Naive B cell (primary cell): Measurements from ENCODE around the gene MEGF10. TPM values are rescaled to one million over a fixed set of nuclear protein-coding genes. Genes with fewer than 3 reads are reported as not detected.

Experiments
- ATAC-seq, 2 donors: fragments of 150-1000 bp; cut with Tn5 transposase; 2 replicates each; pipeline ENCODE4 v1.10.0; 2021; ENCODE audit warnings: low read depth in 2 of 2, mild to moderate bottlenecking in 2 of 2, moderate library complexity in 2 of 2
- DNase-seq: peaks from one replicate; pipeline ENCODE4 v3.0.0; 2022
- H3K27ac Mint-ChIP-seq, 6 donors: one replicate each; pipeline ENCODE4 v1.8.0; 2020 to 2022; ENCODE audit warnings: mild to moderate bottlenecking in 6 of 6, mixed read lengths in 6 of 6, moderate library complexity in 5 of 6, inconsistent platforms in 2 of 6
- H3K27me3 Mint-ChIP-seq, 3 donors: one replicate each; pipeline ENCODE4 v1.8.0; 2021 to 2022; ENCODE audit warnings: mixed read lengths in 3 of 3, mild to moderate bottlenecking in 1 of 3
- H3K36me3 Mint-ChIP-seq, 2 donors: one replicate each; pipeline ENCODE4 v1.8.0; 2020 to 2022; ENCODE audit warnings: mixed read lengths in 2 of 2, inconsistent platforms in 1 of 2, mild to moderate bottlenecking in 1 of 2
- H3K4me1 Mint-ChIP-seq, 3 donors: one replicate each; pipeline ENCODE4 v1.8.0; 2020 to 2022; ENCODE audit warnings: mixed read lengths in 3 of 3, inconsistent platforms in 1 of 3, mild to moderate bottlenecking in 1 of 3, moderate library complexity in 1 of 3
- H3K4me3 Mint-ChIP-seq, 8 donors: one replicate each; pipeline ENCODE4 v1.8.0; 2020 to 2022; ENCODE audit warnings: mild to moderate bottlenecking in 8 of 8, mixed read lengths in 8 of 8, moderate library complexity in 8 of 8, inconsistent platforms in 2 of 8
- H3K9me3 Mint-ChIP-seq, 7 donors: one replicate each; pipeline ENCODE4 v1.8.0; 2020 to 2022; ENCODE audit warnings: mixed read lengths in 7 of 7, mild to moderate bottlenecking in 5 of 7, inconsistent platforms in 2 of 7, moderate library complexity in 1 of 7
- polyA plus RNA-seq, 6 donors: library from polyadenylated mRNA; unstranded; fragments of 300-500 nt; fragmentation: Illumina TruSeq; gene quantifications; one replicate each; pipeline ENCODE4 v1.2.3, GENCODE V29; 2021; ENCODE audit warnings: low read depth in 6 of 6

MEGF10 gene
- polyA plus RNA-seq, 6 donors from 2014 or later: 0.03 TPM; not detected in 5

DNA sequence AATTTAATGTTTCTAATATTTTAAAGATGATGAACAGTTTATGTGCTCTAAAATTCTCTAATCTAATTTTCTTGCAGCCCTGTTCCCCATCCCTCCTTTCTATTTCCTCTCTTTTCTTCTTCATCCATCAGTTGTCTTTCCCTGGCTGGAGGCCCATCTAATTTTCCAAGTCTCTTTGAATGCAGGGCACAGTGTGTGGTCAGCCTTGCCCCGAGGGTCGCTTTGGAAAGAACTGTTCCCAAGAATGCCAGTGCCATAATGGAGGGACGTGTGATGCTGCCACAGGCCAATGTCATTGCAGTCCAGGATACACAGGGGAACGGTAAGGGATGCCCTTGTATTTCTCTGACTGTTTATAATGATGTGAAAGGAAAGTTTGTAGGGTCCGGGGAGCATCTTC lies 111.8 kb downstream of the MEGF10 start:
- no peak for DNase-seq
- Mint-ChIP-seq H3K4me1 (no peaks in the 10 kb centered on the region), H3K9me3 (peaks cover 0 to 4% (median 2%) of the 10 kb centered on the region in 7 donors), H3K27me3 (peaks cover 0 to 6% (median 6%) of the 10 kb centered on the region in 3 donors), H3K27ac (peak overlapping the region in 1 of 6 donors; percentile 32), H3K36me3 (no peaks in the 10 kb centered on the region), H3K4me3 (no peak overlapping the region)
- no peak for ATAC-seq

- no peaks in the 10 kb centered on the region for H3K36me3 Mint-ChIP-seq
- ATAC-seq (no peak), DNase-seq (no peak)
- H3K9me3 Mint-ChIP-seq: peaks cover 0 to 4% (median 0%) of the 10 kb centered on the region in 7 donors
- peaks cover 0 to 6% (median 6%) of the 10 kb centered on the region in 3 donors for H3K27me3 Mint-ChIP-seq
- H3K4me3 Mint-ChIP-seq: no peak overlapping the region
- H3K27ac Mint-ChIP-seq: no peak overlapping the region
- H3K4me1 Mint-ChIP-seq: no peaks in the 10 kb centered on the region
Observed at GRCh38 chr5:127404190-127404589, 113.6 kb downstream of the MEGF10 start.

DNA sequence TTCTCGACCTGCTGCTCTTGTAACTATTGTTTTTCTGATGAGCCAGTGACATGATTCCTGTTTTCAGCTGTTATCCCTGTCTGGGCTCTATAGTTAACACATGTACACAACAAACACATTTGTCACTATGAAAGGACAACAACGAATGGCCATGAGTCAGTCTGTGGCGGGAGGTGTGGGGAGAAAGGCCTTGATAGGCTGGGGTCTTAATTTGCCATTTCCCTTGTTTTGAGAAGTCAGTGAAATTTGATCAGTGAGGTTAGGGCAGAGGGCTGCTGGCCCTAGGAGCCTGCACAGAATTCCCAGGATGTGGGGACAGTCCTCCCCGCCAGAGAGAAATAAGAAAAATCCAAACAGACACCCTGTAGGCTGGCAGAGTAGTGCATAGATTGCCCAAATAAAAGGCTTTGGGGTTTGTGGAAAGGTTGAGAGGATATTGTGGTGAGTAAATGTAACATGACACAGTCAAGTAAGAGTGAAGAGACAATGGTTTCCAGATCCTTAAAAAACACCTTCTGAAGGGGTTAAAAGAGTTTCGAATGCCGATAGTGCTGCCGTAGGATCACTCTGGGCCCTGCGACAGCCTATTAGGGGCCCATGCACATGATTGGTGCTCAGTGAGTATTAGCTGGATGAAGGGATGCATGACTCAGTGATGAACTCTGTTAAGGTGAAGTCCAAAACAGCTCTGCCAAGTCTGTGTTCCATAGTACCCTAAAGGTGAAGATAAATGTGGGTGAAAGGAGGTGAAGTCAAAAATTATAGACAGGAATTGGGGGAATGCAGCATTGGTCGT lies 115.9 kb downstream of the MEGF10 start:
- no peak for DNase-seq
- Mint-ChIP-seq H3K9me3 (peaks cover 0 to 4% (median 0%) of the 10 kb centered on the region in 7 donors), H3K27me3 (peaks cover 0 to 6% (median 0%) of the 10 kb centered on the region in 3 donors), H3K27ac (no peak overlapping the region), H3K4me3 (no peak overlapping the region), H3K36me3 (no peaks in the 10 kb centered on the region), H3K4me1 (no peaks in the 10 kb centered on the region)
- no peak for ATAC-seq

- ATAC-seq (no peak), DNase-seq (no peak)
- H3K27ac Mint-ChIP-seq: no peak overlapping the region
- no peaks in the 10 kb centered on the region for H3K9me3 Mint-ChIP-seq
- no peaks in the 10 kb centered on the region for H3K27me3 Mint-ChIP-seq
- H3K4me1 Mint-ChIP-seq: no peaks in the 10 kb centered on the region
- H3K36me3 Mint-ChIP-seq: no peaks in the 10 kb centered on the region
- no peak overlapping the region for H3K4me3 Mint-ChIP-seq
Observed at GRCh38 chr5:127409246-127409917, 118.8 kb downstream of the MEGF10 start.

GRCh38 chr5:127409921-127410675 lies 119.5 kb downstream of the MEGF10 start:
- Mint-ChIP-seq H3K4me1 (no peaks in the 10 kb centered on the region), H3K9me3 (no peaks in the 10 kb centered on the region), H3K36me3 (no peaks in the 10 kb centered on the region), H3K4me3 (peak overlapping the region in 1 of 8 donors; percentile 68), H3K27me3 (no peaks in the 10 kb centered on the region), H3K27ac (peak overlapping the region in 1 of 6 donors; percentile 63)
- ATAC-seq (no peak), DNase-seq (no peak)

DNA sequence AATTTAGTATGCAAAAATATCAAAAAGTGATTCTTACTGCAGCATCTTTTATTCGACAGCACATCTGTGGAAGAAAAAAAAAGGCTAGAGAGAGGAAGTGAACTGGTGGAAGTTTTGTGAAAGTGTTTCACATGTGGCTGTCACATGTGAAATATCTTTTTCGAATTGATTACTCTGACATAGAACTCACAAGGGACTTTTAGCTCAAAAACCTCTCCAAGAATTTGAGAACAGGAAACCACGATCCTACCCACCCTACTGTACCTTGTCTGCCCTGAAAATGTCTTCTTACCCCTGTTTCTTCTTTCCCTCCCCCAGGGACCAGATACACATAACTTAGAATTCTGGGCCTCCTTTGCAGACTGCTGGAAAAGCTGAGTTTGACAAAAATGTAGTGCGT lies 120.4 kb downstream of the MEGF10 start:
- no peak for DNase-seq
- Mint-ChIP-seq H3K4me3 (no peak overlapping the region), H3K36me3 (no peaks in the 10 kb centered on the region), H3K27me3 (no peaks in the 10 kb centered on the region), H3K9me3 (no peaks in the 10 kb centered on the region), H3K4me1 (no peaks in the 10 kb centered on the region), H3K27ac (no peak overlapping the region)
- no peak for ATAC-seq

DNA sequence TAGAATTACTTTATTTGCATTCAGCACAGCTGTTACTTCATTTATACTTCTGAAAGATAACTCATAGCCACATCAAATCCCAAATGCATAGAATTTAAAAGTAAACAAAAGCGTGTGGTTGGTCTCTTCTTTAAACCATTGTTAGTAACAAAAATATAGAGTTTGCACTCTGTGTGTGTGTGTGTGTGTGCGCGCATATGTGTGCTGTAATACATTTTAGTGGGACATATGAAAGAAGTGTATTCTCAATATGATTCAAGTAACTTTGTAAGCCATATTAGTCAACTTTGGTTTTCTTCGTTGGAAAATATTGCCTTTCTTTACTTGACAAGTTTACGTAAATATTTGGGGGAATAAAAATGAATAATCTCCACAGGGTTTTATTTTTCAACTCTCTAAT lies 120.8 kb downstream of the MEGF10 start:
- DNase-seq (no peak), ATAC-seq (no peak)
- Mint-ChIP-seq H3K4me3 (no peak overlapping the region), H3K27me3 (no peaks in the 10 kb centered on the region), H3K27ac (no peak overlapping the region), H3K9me3 (no peaks in the 10 kb centered on the region), H3K36me3 (no peaks in the 10 kb centered on the region), H3K4me1 (no peaks in the 10 kb centered on the region)

DNA sequence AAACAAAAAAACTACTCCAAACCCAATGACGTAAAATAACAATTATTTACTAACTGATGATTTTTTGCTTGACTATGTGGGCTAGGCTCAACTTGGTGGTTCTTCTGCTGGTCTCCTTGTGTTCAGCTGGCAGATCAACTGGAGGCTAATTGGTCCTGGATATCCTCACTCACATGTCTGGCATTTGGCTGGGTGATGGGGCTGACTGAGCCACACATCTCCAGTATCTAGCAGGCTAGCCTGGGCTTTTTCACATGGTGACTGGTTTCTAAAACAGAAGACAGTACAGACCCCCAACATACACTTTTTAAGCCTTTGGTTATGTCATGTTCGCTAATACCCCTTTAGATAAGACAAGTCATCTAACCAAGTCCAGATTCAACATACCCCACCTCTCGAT lies 122.1 kb downstream of the MEGF10 start:
- H3K36me3 Mint-ChIP-seq: no peaks in the 10 kb centered on the region
- H3K27ac Mint-ChIP-seq: no peak overlapping the region
- peaks cover 0 to 3% (median 0%) of the 10 kb centered on the region in 3 donors for H3K27me3 Mint-ChIP-seq
- ATAC-seq: no peak
- no peaks in the 10 kb centered on the region for H3K9me3 Mint-ChIP-seq
- H3K4me3 Mint-ChIP-seq: no peak overlapping the region
- DNase-seq: no peak
- H3K4me1 Mint-ChIP-seq: no peaks in the 10 kb centered on the region

DNA sequence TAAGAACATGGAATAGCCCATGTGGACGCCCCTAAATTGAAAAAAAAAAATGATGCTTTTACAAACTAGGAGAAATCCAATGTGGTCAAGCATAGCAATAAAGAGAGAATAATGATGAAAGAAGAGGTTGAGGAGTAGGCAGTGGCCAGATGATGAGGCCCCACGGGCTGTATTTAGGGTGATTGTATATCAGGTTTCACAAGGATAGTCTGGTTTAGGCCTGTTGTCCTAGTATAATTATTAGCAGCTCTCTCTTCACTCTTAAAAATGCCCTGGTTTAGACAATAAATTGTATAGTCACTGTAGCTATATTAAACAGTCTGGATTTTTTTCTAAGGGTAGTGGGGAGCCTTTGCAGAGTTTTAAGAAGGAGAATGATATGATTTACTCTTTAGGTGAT lies 124.4 kb downstream of the MEGF10 start:
- Mint-ChIP-seq H3K36me3 (no peaks in the 10 kb centered on the region), H3K27me3 (peaks cover 0 to 7% (median 4%) of the 10 kb centered on the region in 3 donors), H3K4me1 (no peaks in the 10 kb centered on the region), H3K27ac (peak overlapping the region in 1 of 6 donors; percentile 2), H3K4me3 (no peak overlapping the region), H3K9me3 (no peaks in the 10 kb centered on the region)
- ATAC-seq (no peak), DNase-seq (no peak)

DNA sequence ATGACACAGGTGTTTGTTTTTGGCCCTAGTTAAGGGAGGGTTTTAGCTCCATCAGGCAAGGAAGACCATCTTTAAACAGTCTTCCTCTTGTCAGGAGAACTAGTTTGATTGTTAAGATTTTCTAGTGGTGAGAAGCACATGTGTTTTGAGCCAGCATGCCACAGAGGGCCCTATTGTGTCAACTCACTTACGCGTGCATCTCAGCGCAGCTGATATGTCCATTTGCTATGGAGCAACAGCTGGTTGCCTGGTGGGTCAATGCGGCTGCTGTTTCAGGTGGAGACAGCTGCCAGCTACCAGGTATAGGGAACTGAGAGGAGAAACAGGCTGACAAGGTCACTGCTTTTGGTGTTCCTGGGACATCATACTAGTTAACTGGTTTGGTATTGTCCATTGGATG lies 126.3 kb downstream of the MEGF10 start:
- ATAC-seq: no peak
- H3K27ac Mint-ChIP-seq: no peak overlapping the region
- H3K4me1 Mint-ChIP-seq: no peaks in the 10 kb centered on the region
- no peaks in the 10 kb centered on the region for H3K36me3 Mint-ChIP-seq
- peaks cover 0 to 7% (median 4%) of the 10 kb centered on the region in 3 donors for H3K27me3 Mint-ChIP-seq
- H3K4me3 Mint-ChIP-seq: no peak overlapping the region
- no peak for DNase-seq
- no peaks in the 10 kb centered on the region for H3K9me3 Mint-ChIP-seq

- Mint-ChIP-seq H3K9me3 (no peaks in the 10 kb centered on the region), H3K4me3 (no peak overlapping the region), H3K27me3 (peaks cover 0 to 7% (median 4%) of the 10 kb centered on the region in 3 donors), H3K27ac (peak overlapping the region in 1 of 6 donors; percentile 78), H3K36me3 (no peaks in the 10 kb centered on the region), H3K4me1 (peaks cover 0 to 3% (median under 1%) of the 10 kb centered on the region in 3 donors)
- no peak for DNase-seq
- no peak for ATAC-seq
Observed at GRCh38 chr5:127417528-127417927, 126.9 kb downstream of the MEGF10 start.

DNA sequence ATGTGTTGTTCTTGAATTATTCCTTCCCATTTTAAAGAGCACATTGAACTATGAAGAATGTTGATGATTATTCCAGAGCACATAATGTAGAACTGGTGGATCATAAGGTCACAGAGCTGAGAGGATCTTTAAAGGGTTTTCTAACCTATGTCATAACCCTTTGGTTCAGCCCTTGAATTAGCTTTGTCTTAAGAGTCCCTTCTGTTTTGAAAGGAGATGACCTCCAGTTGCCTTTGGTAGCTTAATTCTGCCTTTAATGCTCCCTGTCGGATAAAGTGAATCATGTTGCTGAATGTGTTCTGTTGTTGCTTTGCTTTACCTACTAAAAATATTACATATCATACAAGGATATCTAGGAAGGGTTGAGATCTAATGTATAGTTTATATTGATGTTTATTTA lies 127.8 kb downstream of the MEGF10 start:
- H3K27me3 Mint-ChIP-seq: peaks cover 0 to 7% (median 4%) of the 10 kb centered on the region in 3 donors
- H3K4me1 Mint-ChIP-seq: peaks cover 4 to 10% (median 9%) of the 10 kb centered on the region in 3 donors
- ATAC-seq (no peak), DNase-seq (no peak)
- no peaks in the 10 kb centered on the region for H3K36me3 Mint-ChIP-seq
- H3K9me3 Mint-ChIP-seq: no peaks in the 10 kb centered on the region
- no peak overlapping the region for H3K27ac Mint-ChIP-seq
- H3K4me3 Mint-ChIP-seq: no peak overlapping the region

- no peaks in the 10 kb centered on the region for H3K9me3 Mint-ChIP-seq
- H3K27me3 Mint-ChIP-seq: peaks cover 0 to 7% (median 4%) of the 10 kb centered on the region in 3 donors
- H3K27ac Mint-ChIP-seq: peak overlapping the region in 1 of 6 donors; percentile 28
- no peak for ATAC-seq
- H3K4me1 Mint-ChIP-seq: peaks cover 4 to 11% (median 11%) of the 10 kb centered on the region in 3 donors
- no peak for DNase-seq
- no peaks in the 10 kb centered on the region for H3K36me3 Mint-ChIP-seq
- H3K4me3 Mint-ChIP-seq: no peak overlapping the region
Observed at GRCh38 chr5:127418974-127419682, 128.5 kb downstream of the MEGF10 start.
